Left renal cortex interstitium (tissue), 4 donors: ENCODE data around the gene FBXO39. TPM values are rescaled to one million over a fixed set of nuclear protein-coding genes. Genes with fewer than 3 reads are reported as not detected.

ENCODE experiments used
- polyA plus RNA-seq, 4 donors: library from polyadenylated mRNA; unstranded; fragments of 120-200 nt; gene quantifications; one replicate each; pipeline ENCODE4 v1.2.1, GENCODE V29; 2013; ENCODE audit not compliant: insufficient read length in 4 of 4

Gene FBXO39
- polyA plus RNA-seq, 4 donors, result 0.09 to 0.19 (median 0.15) TPM

Other genes starting within 250 kb of the FBXO39 start
- 10 to 100 TPM in 2 of 4 donors, 1 to 10 TPM in 2; 8.3 to 11.6 (median 10.0) TPM for gene PITPNM3, start 219.7 kb upstream of the FBXO39 start, polyA plus RNA-seq
- 10 to 100 TPM; 25.3 to 42.2 (median 37.9) TPM for gene KIAA0753, start 135.5 kb upstream of the FBXO39 start, polyA plus RNA-seq
- 10 to 100 TPM; 76.6 to 99.2 (median 88.3) TPM for gene TXNDC17, start 135.2 kb upstream of the FBXO39 start, polyA plus RNA-seq
- 10 to 100 TPM; 20.8 to 26.2 (median 24.2) TPM for gene MED31, start 124.6 kb upstream of the FBXO39 start, polyA plus RNA-seq
- 10 to 100 TPM in 2 of 4 donors, 1 to 10 TPM in 2; 9.0 to 12.4 (median 11.1) TPM for gene C17orf100, start 124.5 kb upstream of the FBXO39 start, polyA plus RNA-seq
- gene SLC13A5, start 62.8 kb upstream of the FBXO39 start, polyA plus RNA-seq, result 1 to 10 TPM in 3 of 4 donors, under 1 TPM in 1; 0.81 to 4.8 (median 3.3) TPM
- 10 to 100 TPM in 2 of 4 donors, 1 to 10 TPM in 2; 5.3 to 15.2 (median 10.5) TPM for gene XAF1, start 20.2 kb upstream of the FBXO39 start, polyA plus RNA-seq
- under 1 TPM; 0.47 to 0.94 (median 0.65) TPM for gene TEKT1, start 55.5 kb downstream of the FBXO39 start, polyA plus RNA-seq
- 1 to 10 TPM; 1.5 to 3.8 (median 2.7) TPM for gene ALOX12, start 219.8 kb downstream of the FBXO39 start, polyA plus RNA-seq
- gene RNASEK, start 236.4 kb downstream of the FBXO39 start, polyA plus RNA-seq, result 100 to 1,000 TPM; 160 to 224 (median 185) TPM
- gene BCL6B, start 246.8 kb downstream of the FBXO39 start, polyA plus RNA-seq, result 10 to 100 TPM; 21.3 to 27.0 (median 24.7) TPM